ENCODE data around the gene ZBTB7A.

ZBTB7A gene

GRCh38 chr19:4046946-4047683, 19.6 kb downstream of the ZBTB7A start:
- H3K4me1 ChIP-seq (ENCODE audit: insufficient read depth, low read length) = peaks cover 7% of the 10 kb centered on the region; the same call in 1 of the 2 replicates
- H3K9ac ChIP-seq (ENCODE audit: low read depth, low read length) = no peak overlapping the region
- no peaks in the 10 kb centered on the region for H3K9me3 ChIP-seq (ENCODE audit: control insufficient read depth, insufficient read depth, low read length)
- H3K36me3 ChIP-seq (ENCODE audit: insufficient read depth, low read length) = no peaks in the 10 kb centered on the region; the same call in none of the 2 replicates

- H3K9ac ChIP-seq (ENCODE audit: low read depth, low read length) = no peak overlapping the region
- no peaks in the 10 kb centered on the region; the same call in none of the 2 replicates for H3K36me3 ChIP-seq (ENCODE audit: insufficient read depth, low read length)
- no peaks in the 10 kb centered on the region for H3K9me3 ChIP-seq (ENCODE audit: control insufficient read depth, insufficient read depth, low read length)
- peaks cover 7% of the 10 kb centered on the region; the same call in 1 of the 2 replicates for H3K4me1 ChIP-seq (ENCODE audit: insufficient read depth, low read length)
Observed at GRCh38 chr19:4046362-4046691, 20.4 kb downstream of the ZBTB7A start.

- Histone ChIP-seq H3K36me3 (ENCODE audit: insufficient read depth, low read length) (no peaks in the 10 kb centered on the region; the same call in none of the 2 replicates), H3K9ac (ENCODE audit: low read depth, low read length) (no peak overlapping the region), H3K9me3 (ENCODE audit: control insufficient read depth, insufficient read depth, low read length) (no peaks in the 10 kb centered on the region), H3K4me1 (ENCODE audit: insufficient read depth, low read length) (peaks cover 7% of the 10 kb centered on the region; the same call in 1 of the 2 replicates)
Observed at GRCh38 chr19:4045597-4046361, 20.9 kb downstream of the ZBTB7A start.

DNA sequence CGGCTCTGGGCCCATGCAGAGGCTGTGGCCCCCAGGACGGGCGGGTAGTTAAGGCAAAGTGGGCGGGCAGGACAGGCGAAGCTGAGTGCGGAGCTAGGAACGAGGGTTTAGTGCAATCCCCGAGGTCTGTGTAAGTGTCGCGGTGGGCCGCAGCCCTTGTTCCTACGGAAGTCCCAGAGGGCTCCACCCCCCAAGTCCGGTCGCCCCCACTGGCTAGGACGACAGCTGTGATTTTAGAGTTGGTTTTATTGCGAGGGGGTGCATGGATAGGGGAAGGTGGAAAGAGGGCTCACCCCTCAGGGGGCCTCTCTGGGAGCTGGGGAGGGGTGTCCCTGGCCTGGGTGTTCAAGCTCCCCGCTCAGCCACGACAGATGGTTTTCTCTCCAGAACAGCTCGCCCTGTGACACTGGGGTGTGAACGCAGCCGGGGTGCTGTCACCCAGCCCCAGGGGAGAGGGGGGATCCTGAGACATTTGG, 21.7 kb downstream of the ZBTB7A start:
- no peaks in the 10 kb centered on the region; the same call in none of the 2 replicates for H3K36me3 ChIP-seq (ENCODE audit: insufficient read depth, low read length)
- peaks cover 7% of the 10 kb centered on the region; the same call in 1 of the 2 replicates for H3K4me1 ChIP-seq (ENCODE audit: insufficient read depth, low read length)
- H3K9me3 ChIP-seq (ENCODE audit: control insufficient read depth, insufficient read depth, low read length) = no peaks in the 10 kb centered on the region
- H3K9ac ChIP-seq (ENCODE audit: low read depth, low read length) = no peak overlapping the region

DNA sequence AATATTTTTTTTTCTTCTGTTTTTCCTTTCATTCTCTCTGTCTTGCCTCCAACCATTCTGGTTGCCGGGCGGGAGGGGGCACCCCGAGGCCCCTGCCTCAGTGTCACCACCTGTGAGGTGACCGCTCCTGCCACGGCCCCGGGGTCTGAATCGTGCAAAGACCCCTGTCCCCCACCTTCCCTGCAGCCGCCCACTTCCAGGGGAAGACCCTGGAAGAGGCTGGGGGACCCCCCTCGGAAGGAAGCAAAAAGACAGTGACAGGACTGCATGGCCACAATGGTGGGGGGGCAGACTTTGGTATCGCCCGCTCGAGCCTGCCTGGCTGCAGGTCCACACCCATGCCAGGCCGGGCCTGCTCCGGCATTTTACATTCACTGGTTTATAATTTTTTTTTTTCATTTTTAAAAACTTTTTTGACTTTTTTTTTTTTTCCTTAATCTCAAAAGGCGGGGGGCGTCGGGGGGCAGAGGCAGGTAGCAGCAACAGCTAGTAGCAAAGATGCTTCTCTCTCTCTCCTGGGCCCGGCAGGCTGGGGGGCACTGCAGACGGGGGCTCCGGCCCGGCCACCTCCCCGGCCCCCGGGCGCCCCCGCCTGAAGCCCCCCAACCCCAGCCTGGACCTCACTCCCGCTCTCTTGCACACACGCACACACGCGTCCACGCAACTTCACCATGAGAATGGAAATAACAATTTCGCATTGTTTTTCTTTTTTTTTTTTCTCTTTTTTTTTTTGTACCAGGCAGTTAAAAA, 22.6 kb downstream of the ZBTB7A start:
- H3K36me3 ChIP-seq (ENCODE audit: insufficient read depth, low read length) = no peaks in the 10 kb centered on the region; the same call in none of the 2 replicates
- H3K9me3 ChIP-seq (ENCODE audit: control insufficient read depth, insufficient read depth, low read length) = no peaks in the 10 kb centered on the region
- H3K9ac ChIP-seq (ENCODE audit: low read depth, low read length) = no peak overlapping the region
- peaks cover 7% of the 10 kb centered on the region; the same call in 1 of the 2 replicates for H3K4me1 ChIP-seq (ENCODE audit: insufficient read depth, low read length)

- Histone ChIP-seq H3K9ac (ENCODE audit: low read depth, low read length) (no peak overlapping the region), H3K9me3 (ENCODE audit: control insufficient read depth, insufficient read depth, low read length) (no peaks in the 10 kb centered on the region), H3K4me1 (ENCODE audit: insufficient read depth, low read length) (peaks cover 7% of the 10 kb centered on the region; the same call in 1 of the 2 replicates), H3K36me3 (ENCODE audit: insufficient read depth, low read length) (no peaks in the 10 kb centered on the region; the same call in none of the 2 replicates)
Observed at GRCh38 chr19:4043401-4043800, 23.3 kb downstream of the ZBTB7A start.

GRCh38 chr19:4042731-4043082, 24.0 kb downstream of the ZBTB7A start:
- Histone ChIP-seq H3K4me1 (ENCODE audit: insufficient read depth, low read length) (peaks cover 7% of the 10 kb centered on the region; the same call in 1 of the 2 replicates), H3K9ac (ENCODE audit: low read depth, low read length) (no peak overlapping the region), H3K36me3 (ENCODE audit: insufficient read depth, low read length) (no peaks in the 10 kb centered on the region), H3K9me3 (ENCODE audit: control insufficient read depth, insufficient read depth, low read length) (no peaks in the 10 kb centered on the region)

- Histone ChIP-seq H3K9ac (ENCODE audit: low read depth, low read length) (no peak overlapping the region), H3K9me3 (ENCODE audit: control insufficient read depth, insufficient read depth, low read length) (no peaks in the 10 kb centered on the region), H3K4me1 (ENCODE audit: insufficient read depth, low read length) (peaks cover 7% of the 10 kb centered on the region; the same call in 1 of the 2 replicates), H3K36me3 (ENCODE audit: insufficient read depth, low read length) (0 out of 2 replicates have a peak, but pooled peaks cover 3% of the 10 kb centered on the region)
Observed at GRCh38 chr19:4042064-4042730, 24.5 kb downstream of the ZBTB7A start.

GRCh38 chr19:4038661-4039423, 27.9 kb downstream of the ZBTB7A start:
- Histone ChIP-seq H3K36me3 (ENCODE audit: insufficient read depth, low read length) (peaks cover 9% of the 10 kb centered on the region; the same call in 1 of the 2 replicates), H3K9me3 (ENCODE audit: control insufficient read depth, insufficient read depth, low read length) (no peaks in the 10 kb centered on the region), H3K9ac (ENCODE audit: low read depth, low read length) (no peak overlapping the region), H3K4me1 (ENCODE audit: insufficient read depth, low read length) (no peaks in the 10 kb centered on the region)

DNA sequence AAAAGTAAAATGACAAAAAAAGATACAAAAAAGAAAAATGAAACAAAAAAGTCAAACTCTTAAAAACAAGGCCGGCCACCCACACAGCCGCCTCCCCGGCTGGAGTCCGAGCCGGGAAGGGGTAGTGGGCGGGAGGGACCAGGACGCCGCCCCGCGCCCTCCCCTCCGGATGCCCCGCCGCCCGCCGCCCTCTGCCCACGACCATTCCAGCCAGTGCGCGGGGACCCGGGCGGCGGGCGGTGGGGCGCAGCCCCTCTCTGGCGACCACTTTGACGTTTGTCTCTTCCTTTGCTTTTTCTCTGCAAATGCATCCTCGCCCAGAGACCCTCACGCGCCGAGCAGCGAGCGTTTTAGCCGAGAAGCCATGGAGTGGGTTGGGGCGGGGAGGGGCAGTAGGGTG, 28.6 kb downstream of the ZBTB7A start:
- no peak overlapping the region for H3K9ac ChIP-seq (ENCODE audit: low read depth, low read length)
- no peaks in the 10 kb centered on the region for H3K9me3 ChIP-seq (ENCODE audit: control insufficient read depth, insufficient read depth, low read length)
- H3K4me1 ChIP-seq (ENCODE audit: insufficient read depth, low read length) = no peaks in the 10 kb centered on the region
- H3K36me3 ChIP-seq (ENCODE audit: insufficient read depth, low read length) = peaks cover 13% of the 10 kb centered on the region

- H3K9ac ChIP-seq (ENCODE audit: low read depth, low read length) = no peak overlapping the region
- H3K4me1 ChIP-seq (ENCODE audit: insufficient read depth, low read length) = no peaks in the 10 kb centered on the region
- peaks cover 13% of the 10 kb centered on the region for H3K36me3 ChIP-seq (ENCODE audit: insufficient read depth, low read length)
- no peaks in the 10 kb centered on the region for H3K9me3 ChIP-seq (ENCODE audit: control insufficient read depth, insufficient read depth, low read length)
Observed at GRCh38 chr19:4037301-4037949, 29.3 kb downstream of the ZBTB7A start.

DNA sequence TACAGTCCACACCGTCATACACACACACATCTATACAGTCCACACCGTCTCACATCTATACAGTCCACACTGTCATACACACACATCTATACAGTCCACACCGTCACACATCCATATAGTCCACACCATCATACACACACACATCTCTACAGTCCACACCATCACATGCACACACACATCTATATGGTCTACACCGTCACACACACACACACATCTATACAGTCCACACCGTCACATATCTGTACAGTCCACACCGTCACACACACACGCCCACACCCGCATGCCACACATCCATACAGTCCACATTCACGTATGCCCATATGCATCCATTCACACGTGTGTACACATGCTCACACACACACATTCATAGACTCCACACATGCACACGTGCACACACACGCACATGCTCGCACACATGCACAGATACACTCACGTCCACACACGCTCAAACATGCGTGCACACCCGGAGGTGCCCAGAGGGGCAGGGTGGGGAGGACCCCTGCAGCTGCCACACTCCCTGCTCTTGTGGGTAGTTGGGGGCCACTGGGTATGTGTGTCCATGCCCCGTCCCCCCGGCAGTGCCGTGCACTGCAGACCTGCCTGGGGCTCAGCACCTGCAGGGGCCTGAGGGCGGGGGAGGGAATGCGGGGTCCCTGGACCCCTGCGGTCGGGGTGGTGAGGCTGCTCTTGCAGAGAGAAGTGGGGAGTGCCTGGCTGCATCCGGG, 30.0 kb downstream of the ZBTB7A start:
- Histone ChIP-seq H3K4me1 (ENCODE audit: insufficient read depth, low read length) (no peaks in the 10 kb centered on the region), H3K9me3 (ENCODE audit: control insufficient read depth, insufficient read depth, low read length) (no peaks in the 10 kb centered on the region), H3K9ac (ENCODE audit: low read depth, low read length) (no peak overlapping the region), H3K36me3 (ENCODE audit: insufficient read depth, low read length) (peaks cover 13% of the 10 kb centered on the region)

All from ES-I3 (cell line).